DOHH2 (cell line): ENCODE results near the gene FATE1.

ENCODE experiments used
- H3F3A ChIP-seq: fragments of 200-600 bp; sonication (generic), shearing (Covaris generic); 2 replicates; pipeline ENCODE4 v1.6.0; 2016; ENCODE audit warnings: antibody characterized with exemption, mild to moderate bottlenecking; ENCODE audit not compliant: control insufficient read depth, insufficient read depth
- H3K27ac ChIP-seq: fragments of 200-600 bp; sonication (generic); 2 replicates; pipeline ENCODE4 v1.5.1; 2014; ENCODE audit warnings: low read depth, mild to moderate bottlenecking, low read length, moderate library complexity
- H3K27me3 ChIP-seq: fragments of 200-600 bp; sonication (generic); 2 replicates; pipeline ENCODE4 v1.6.1; 2014; ENCODE audit warnings: mild to moderate bottlenecking, low read length, mixed read lengths; ENCODE audit not compliant: control insufficient read depth
- H3K36me3 ChIP-seq: fragments of 200-600 bp; sonication (generic); 2 replicates; pipeline ENCODE4 v1.6.1; 2014; ENCODE audit warnings: mild to moderate bottlenecking, low read length, moderate library complexity, mixed read lengths; ENCODE audit not compliant: control insufficient read depth
- H3K4me1 ChIP-seq: fragments of 200-600 bp; sonication (generic); 2 replicates; pipeline ENCODE4 v1.6.1; 2014; ENCODE audit warnings: mild to moderate bottlenecking, low read length, mixed read lengths; ENCODE audit not compliant: control insufficient read depth
- H3K4me2 ChIP-seq: fragments of 200-600 bp; sonication (generic); 2 replicates; pipeline ENCODE4 v1.6.0; 2014; ENCODE audit warnings: mild to moderate bottlenecking, low read length, moderate library complexity
- H3K4me3 ChIP-seq: fragments of 200-600 bp; sonication (generic); 2 replicates; pipeline ENCODE4 v1.5.1; 2014; ENCODE audit warnings: mild to moderate bottlenecking, low read length, mixed read lengths
- H3K79me2 ChIP-seq: fragments of 200-600 bp; sonication (generic); 2 replicates; pipeline ENCODE4 v1.6.1; 2014; ENCODE audit warnings: mild to moderate bottlenecking, low read length, mixed read lengths; ENCODE audit not compliant: control insufficient read depth
- H3K9me2 ChIP-seq: fragments of 200-600 bp; sonication (generic); replicated peaks from 2 replicates; pipeline ENCODE4 v1.6.1; 2014; ENCODE audit warnings: mild to moderate bottlenecking, low read length, mixed read lengths; ENCODE audit not compliant: control insufficient read depth
- H3K9me3 ChIP-seq: fragments of 200-600 bp; sonication (generic); 2 replicates; pipeline ENCODE4 v1.6.1; 2014; ENCODE audit warnings: antibody characterized with exemption, low read length, mixed read lengths; ENCODE audit not compliant: control insufficient read depth, insufficient read depth
- H4K20me1 ChIP-seq: fragments of 200-600 bp; sonication (generic); 2 replicates; pipeline ENCODE4 v1.6.0; 2014; ENCODE audit warnings: low read depth, mild to moderate bottlenecking, antibody characterized with exemption, low read length, moderate library complexity; ENCODE audit not compliant: control insufficient read depth, insufficient read depth
- CTCF ChIP-seq: fragments of 200-600 bp; sonication (generic); IDR thresholded peaks from one replicate; pipeline ENCODE4 v1.5.1; 2014; ENCODE audit warnings: antibody characterized with exemption, mild to moderate bottlenecking, low read depth, low read length; ENCODE audit not compliant: poor library complexity, severe bottlenecking
- EZH2phosphoT487 ChIP-seq: fragments of 200-600 bp; sonication (generic); IDR thresholded peaks from 2 replicates; pipeline ENCODE4 v1.6.1; 2017; ENCODE audit warnings: borderline replicate concordance, mild to moderate bottlenecking, antibody characterized with exemption, low read length, moderate library complexity, mixed read lengths

FATE1 gene

DNA sequence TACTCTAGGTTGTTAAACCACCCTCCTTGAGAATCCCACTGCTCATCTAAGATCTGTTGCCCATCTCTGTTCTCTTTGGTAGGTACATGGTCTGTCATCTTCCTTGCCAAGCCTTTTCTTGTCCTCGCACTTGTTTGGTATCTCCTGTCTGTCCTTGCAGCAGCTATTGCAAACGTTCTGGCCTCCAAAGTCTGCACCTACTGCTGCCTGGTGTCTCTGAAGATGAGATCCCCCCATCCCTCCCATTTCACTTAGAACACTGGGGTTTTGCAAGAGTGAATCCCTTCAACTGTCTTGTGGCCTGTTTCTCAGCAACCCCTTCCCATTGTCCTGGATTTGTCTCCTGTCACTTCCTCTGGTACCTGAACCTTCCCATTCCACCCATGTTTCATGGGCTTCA, 19.4 kb downstream of the FATE1 start:
- Histone ChIP-seq H3K4me3 (no peak overlapping the region), H3K9me3 (no peaks in the 10 kb centered on the region), H3K9me2 (no peaks in the 10 kb centered on the region), H3K36me3 (no peaks in the 10 kb centered on the region), H4K20me1 (no peaks in the 10 kb centered on the region), H3K4me1 (no peaks in the 10 kb centered on the region), H3F3A (no peaks in the 10 kb centered on the region), H3K27ac (no peak overlapping the region), H3K4me2 (no peak overlapping the region), H3K27me3 (no peaks in the 10 kb centered on the region), H3K79me2 (no peaks in the 10 kb centered on the region)
- TF ChIP-seq EZH2phosphoT487 (no peak), CTCF (no peak)

DNA sequence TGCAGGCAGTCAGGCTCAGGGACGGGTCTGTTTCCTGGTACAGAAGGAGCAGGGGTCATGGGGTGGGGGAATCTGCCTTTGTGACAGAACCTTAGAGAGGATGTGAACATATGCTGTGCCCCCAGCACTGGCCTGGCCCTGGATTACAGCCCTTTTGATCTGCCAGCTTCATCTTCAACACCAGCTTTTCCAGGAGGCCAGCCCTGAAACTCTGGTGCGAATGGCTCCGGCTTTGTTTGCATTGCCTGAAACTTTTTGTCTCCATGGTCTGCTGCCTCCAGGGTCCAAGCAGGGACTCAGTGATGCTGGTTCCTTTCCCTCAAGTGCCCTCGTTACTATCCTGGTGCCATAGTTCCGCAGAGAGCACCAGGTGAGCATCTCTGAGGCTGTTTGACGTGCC, 20.9 kb downstream of the FATE1 start:
- Histone ChIP-seq H3K79me2 (no peaks in the 10 kb centered on the region), H3K4me3 (no peak overlapping the region), H3K4me1 (no peaks in the 10 kb centered on the region), H4K20me1 (no peaks in the 10 kb centered on the region), H3K9me3 (no peaks in the 10 kb centered on the region), H3K27me3 (no peaks in the 10 kb centered on the region), H3F3A (no peaks in the 10 kb centered on the region), H3K9me2 (no peaks in the 10 kb centered on the region), H3K36me3 (no peaks in the 10 kb centered on the region), H3K4me2 (no peak overlapping the region), H3K27ac (no peak overlapping the region)
- TF ChIP-seq EZH2phosphoT487 = no peak
- TF ChIP-seq CTCF = no peak

DNA sequence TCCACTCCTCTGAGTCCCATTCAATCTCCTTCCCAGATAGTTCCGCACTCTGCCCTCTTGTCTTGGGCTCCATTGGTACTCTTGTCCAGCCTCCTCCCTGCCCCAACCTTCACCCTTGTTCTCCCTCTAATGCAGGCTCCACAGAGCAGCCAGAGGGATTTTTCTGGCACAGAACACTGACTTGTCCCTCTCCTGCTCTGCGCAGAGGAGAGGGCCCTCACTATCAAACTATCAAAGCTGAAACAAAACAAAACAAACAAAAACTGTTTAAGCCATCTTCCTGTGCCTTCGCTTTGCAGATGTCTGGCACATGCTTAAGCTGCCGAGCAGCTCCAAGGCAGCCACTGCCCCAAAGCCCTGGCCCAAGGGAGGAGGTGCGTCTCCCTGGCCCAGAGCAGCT, 21.7 kb downstream of the FATE1 start:
- no peak overlapping the region for H3K27ac ChIP-seq
- H4K20me1 ChIP-seq = no peaks in the 10 kb centered on the region
- no peak for TF ChIP-seq CTCF
- TF ChIP-seq EZH2phosphoT487 = no peak
- no peak overlapping the region for H3K4me2 ChIP-seq
- H3F3A ChIP-seq = no peaks in the 10 kb centered on the region
- H3K9me2 ChIP-seq = no peaks in the 10 kb centered on the region
- no peak overlapping the region for H3K4me3 ChIP-seq
- no peaks in the 10 kb centered on the region for H3K9me3 ChIP-seq
- no peaks in the 10 kb centered on the region for H3K4me1 ChIP-seq
- no peaks in the 10 kb centered on the region for H3K27me3 ChIP-seq
- H3K79me2 ChIP-seq = no peaks in the 10 kb centered on the region
- no peaks in the 10 kb centered on the region for H3K36me3 ChIP-seq

GRCh38 chrX:151738751-151739150, 22.9 kb downstream of the FATE1 start:
- Histone ChIP-seq H3K9me3 (no peaks in the 10 kb centered on the region), H3K4me2 (no peak overlapping the region), H3K9me2 (no peaks in the 10 kb centered on the region), H3F3A (no peaks in the 10 kb centered on the region), H3K4me1 (no peaks in the 10 kb centered on the region), H3K36me3 (no peaks in the 10 kb centered on the region), H3K79me2 (no peaks in the 10 kb centered on the region), H3K27me3 (no peaks in the 10 kb centered on the region), H3K27ac (no peak overlapping the region), H3K4me3 (no peak overlapping the region), H4K20me1 (no peaks in the 10 kb centered on the region)
- no peak for TF ChIP-seq EZH2phosphoT487
- no peak for TF ChIP-seq CTCF
